OCI-LY1 (cell line): Measurements from ENCODE around the gene RAB11FIP4.

ENCODE experiments used
- EZH2 ChIP-seq: fragments of 200-600 bp; sonication (generic), shearing (Covaris generic); IDR thresholded peaks from 2 replicates; pipeline ENCODE4 v1.8.0; 2017; ENCODE audit warnings: borderline replicate concordance, mixed run types, mild to moderate bottlenecking, antibody characterized with exemption, low read length, moderate library complexity, mixed read lengths
- TF ChIP-seq, protein P1 (sequence below): fragments of 200-600 bp; sonication (generic), shearing (Covaris generic); IDR thresholded peaks from 2 replicates; pipeline ENCODE4 v1.5.1; 2017; ENCODE audit warnings: mild to moderate bottlenecking, antibody characterized with exemption, low read length, moderate library complexity, mixed read lengths

DNA sequence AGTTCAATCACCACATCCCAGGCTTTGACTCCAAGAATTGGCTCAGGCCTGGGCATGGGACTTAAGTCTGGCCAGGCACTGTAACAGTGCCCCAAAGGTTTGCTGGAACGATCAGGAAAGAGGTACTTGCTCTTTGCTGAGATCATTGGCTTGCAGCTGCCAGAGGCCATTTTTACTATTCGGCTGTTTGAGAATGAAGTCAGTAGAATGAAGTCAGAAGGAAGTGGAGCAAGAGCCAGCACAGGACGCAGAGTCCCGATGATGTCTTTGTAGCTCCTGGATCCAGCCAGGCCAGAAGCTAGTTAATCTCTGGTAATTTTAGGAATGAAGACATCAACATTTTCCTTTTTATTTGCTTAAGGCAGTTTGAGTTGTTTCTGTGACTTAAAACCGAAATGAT, 195.5 kb downstream of the RAB11FIP4 start:
- TF ChIP-seq, protein P1, sequence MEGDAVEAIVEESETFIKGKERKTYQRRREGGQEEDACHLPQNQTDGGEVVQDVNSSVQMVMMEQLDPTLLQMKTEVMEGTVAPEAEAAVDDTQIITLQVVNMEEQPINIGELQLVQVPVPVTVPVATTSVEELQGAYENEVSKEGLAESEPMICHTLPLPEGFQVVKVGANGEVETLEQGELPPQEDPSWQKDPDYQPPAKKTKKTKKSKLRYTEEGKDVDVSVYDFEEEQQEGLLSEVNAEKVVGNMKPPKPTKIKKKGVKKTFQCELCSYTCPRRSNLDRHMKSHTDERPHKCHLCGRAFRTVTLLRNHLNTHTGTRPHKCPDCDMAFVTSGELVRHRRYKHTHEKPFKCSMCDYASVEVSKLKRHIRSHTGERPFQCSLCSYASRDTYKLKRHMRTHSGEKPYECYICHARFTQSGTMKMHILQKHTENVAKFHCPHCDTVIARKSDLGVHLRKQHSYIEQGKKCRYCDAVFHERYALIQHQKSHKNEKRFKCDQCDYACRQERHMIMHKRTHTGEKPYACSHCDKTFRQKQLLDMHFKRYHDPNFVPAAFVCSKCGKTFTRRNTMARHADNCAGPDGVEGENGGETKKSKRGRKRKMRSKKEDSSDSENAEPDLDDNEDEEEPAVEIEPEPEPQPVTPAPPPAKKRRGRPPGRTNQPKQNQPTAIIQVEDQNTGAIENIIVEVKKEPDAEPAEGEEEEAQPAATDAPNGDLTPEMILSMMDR = no peak
- no peak for TF ChIP-seq EZH2
